ENCODE results near the gene MYL4.

DNA sequence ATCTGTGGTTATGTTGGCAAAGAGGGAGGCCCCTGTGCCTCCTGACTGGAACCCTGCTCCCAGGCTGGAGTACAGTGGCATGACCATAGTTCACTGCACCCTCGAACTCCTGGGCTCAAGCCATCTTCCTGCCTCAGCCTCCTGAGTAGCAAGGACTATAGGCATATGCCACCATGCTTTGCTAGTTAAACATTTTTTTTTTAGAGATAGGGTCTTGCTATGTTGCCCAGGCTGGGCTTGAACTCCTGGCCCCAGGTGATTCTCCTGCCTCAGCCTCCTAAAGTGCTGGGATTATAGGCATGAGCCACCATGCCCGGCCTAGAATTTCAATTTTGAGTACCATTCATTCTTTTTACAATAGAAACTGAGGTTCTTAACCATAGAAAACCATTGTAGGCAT, 23.3 kb downstream of the MYL4 start:
- TF ChIP-seq, protein P1, sequence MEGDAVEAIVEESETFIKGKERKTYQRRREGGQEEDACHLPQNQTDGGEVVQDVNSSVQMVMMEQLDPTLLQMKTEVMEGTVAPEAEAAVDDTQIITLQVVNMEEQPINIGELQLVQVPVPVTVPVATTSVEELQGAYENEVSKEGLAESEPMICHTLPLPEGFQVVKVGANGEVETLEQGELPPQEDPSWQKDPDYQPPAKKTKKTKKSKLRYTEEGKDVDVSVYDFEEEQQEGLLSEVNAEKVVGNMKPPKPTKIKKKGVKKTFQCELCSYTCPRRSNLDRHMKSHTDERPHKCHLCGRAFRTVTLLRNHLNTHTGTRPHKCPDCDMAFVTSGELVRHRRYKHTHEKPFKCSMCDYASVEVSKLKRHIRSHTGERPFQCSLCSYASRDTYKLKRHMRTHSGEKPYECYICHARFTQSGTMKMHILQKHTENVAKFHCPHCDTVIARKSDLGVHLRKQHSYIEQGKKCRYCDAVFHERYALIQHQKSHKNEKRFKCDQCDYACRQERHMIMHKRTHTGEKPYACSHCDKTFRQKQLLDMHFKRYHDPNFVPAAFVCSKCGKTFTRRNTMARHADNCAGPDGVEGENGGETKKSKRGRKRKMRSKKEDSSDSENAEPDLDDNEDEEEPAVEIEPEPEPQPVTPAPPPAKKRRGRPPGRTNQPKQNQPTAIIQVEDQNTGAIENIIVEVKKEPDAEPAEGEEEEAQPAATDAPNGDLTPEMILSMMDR (IDR thresholded peaks at IDR 0.05 in 2 of 3, conservative IDR thresholded peaks at IDR 0.05 in 1 of 3; ENCODE audit: control insufficient read depth in 2 of 3, extremely low read depth in 1 of 3, insufficient read depth in 1 of 3, low read depth in 3 of 3, low read length in 3 of 3), result no peak
- TF ChIP-seq PAX5 (IDR thresholded peaks at IDR 0.05; ENCODE audit: borderline replicate concordance, low read depth, low read length) (no peak), RAD51 (IDR thresholded peaks at IDR 0.05) (no peak), POLR2A (IDR thresholded peaks at IDR 0.05; ENCODE audit: low read depth, low read length) (no peak), RAD21 (IDR thresholded peaks at IDR 0.05; ENCODE audit: insufficient read depth, low read depth, low read length) (no peak), YY1 (IDR thresholded peaks at IDR 0.05; ENCODE audit: low read depth, low read length) (no peak)

All from GM12878 (cell line).